ENCODE results near the gene HAP1. TPM values are rescaled to one million over a fixed set of nuclear protein-coding genes. Genes with fewer than 3 reads are reported as not detected.

HAP1 gene
- total RNA-seq, 3 donors from 2014 or later, result 0.33 to 2.2 TPM; not detected in 1

DNA sequence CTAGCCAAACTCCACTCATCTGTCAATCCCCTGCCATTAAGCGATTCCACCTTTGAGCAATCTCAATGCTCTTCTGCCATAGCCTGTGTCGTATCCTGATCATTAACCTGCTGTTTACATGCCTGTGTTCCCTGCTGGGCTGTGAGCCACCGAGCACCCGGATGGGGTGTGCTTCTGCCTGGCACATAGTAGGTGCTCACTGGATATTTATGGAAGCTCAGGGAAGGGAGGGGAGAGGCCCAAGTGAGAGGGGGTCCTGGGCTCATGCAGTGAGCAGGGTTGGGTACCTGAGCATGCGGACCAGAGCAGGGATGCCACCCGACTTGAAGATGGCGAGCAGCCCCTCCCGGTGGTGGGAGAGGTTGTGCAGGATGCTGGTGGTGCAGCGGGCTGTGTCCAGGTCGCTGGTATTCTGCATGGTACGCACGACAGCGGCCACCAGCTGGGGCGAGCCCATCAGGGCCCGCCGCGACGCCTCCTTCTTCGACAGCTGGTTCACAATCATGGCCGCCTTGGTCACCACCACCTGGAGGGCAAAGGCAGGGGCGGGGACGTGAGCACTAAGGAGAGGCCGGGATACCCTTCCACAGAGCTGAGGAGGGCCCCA, 34.3 kb upstream of the HAP1 start:
- no peak for TF ChIP-seq POLR2A (IDR thresholded peaks at IDR 0.05)
- TF ChIP-seq, protein P1, sequence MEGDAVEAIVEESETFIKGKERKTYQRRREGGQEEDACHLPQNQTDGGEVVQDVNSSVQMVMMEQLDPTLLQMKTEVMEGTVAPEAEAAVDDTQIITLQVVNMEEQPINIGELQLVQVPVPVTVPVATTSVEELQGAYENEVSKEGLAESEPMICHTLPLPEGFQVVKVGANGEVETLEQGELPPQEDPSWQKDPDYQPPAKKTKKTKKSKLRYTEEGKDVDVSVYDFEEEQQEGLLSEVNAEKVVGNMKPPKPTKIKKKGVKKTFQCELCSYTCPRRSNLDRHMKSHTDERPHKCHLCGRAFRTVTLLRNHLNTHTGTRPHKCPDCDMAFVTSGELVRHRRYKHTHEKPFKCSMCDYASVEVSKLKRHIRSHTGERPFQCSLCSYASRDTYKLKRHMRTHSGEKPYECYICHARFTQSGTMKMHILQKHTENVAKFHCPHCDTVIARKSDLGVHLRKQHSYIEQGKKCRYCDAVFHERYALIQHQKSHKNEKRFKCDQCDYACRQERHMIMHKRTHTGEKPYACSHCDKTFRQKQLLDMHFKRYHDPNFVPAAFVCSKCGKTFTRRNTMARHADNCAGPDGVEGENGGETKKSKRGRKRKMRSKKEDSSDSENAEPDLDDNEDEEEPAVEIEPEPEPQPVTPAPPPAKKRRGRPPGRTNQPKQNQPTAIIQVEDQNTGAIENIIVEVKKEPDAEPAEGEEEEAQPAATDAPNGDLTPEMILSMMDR (IDR thresholded peaks at IDR 0.05), result no peak
- no peak for TF ChIP-seq POLR2AphosphoS5 (IDR thresholded peaks at IDR 0.05)
- Histone ChIP-seq H3K9me3 (no peaks in the 10 kb centered on the region), H3K27me3 (no peaks in the 10 kb centered on the region), H3K4me3 (no peak overlapping the region), H3K36me3 (no peaks in the 10 kb centered on the region), H3K27ac (no peak overlapping the region), H3K4me1 (peaks cover 17 to 19% of the 10 kb centered on the region in 2 donors)
- no peak for DNase-seq (ENCODE audit: low spot score in 2 of 2)
- intact Hi-C loops (cut with DNase I; ENCODE audit: low total_unique reads), result no loop called here

DNA sequence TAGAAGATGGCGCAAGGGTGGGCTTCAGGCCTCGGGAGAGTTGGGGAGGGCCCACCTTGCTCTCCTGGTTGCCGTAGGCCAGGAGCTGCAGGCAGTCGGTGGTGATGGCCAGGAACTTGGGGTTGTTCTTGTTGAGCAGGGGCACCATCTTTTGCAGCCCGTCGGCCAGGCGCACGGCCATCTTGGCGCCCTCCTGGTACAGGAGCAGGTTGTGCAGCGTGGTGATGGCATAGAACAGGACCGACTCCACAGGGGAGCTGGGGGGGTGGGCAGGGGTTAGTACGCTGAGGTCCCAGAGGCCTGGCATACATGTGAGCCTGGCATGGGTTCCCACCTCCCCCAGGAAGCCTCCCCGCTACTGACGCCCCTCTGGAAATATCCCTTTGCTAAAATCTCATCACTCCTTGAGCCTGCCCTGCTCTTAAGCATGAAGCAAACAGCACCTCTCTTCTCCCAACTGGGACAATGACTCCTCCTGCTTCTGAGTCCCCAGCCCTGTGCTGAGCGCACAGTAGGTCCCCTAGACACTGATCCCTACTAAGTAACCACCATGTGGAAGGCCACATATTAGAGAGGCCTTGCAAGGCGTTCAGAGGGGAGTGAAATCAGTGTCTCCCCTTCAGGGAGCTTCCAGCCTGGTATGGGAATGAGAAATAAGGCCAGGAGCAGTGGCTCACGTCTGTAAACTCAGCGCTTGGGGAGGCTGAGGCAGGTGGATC, 33.0 kb upstream of the HAP1 start:
- Histone ChIP-seq H3K27me3 (no peaks in the 10 kb centered on the region), H3K27ac (no peak overlapping the region), H3K4me3 (no peak overlapping the region), H3K4me1 (peaks cover 5 to 8% of the 10 kb centered on the region in 2 donors), H3K36me3 (peaks cover 9% of the 10 kb centered on the region), H3K9me3 (no peaks in the 10 kb centered on the region)
- TF ChIP-seq POLR2A (IDR thresholded peaks at IDR 0.05), result no peak
- TF ChIP-seq, protein P1 (IDR thresholded peaks at IDR 0.05), result no peak
- TF ChIP-seq POLR2AphosphoS5 (IDR thresholded peaks at IDR 0.05), result no peak
- intact Hi-C loops (cut with DNase I; ENCODE audit: low total_unique reads), result no loop called here
- no peak for DNase-seq (ENCODE audit: low spot score in 2 of 2)

DNA sequence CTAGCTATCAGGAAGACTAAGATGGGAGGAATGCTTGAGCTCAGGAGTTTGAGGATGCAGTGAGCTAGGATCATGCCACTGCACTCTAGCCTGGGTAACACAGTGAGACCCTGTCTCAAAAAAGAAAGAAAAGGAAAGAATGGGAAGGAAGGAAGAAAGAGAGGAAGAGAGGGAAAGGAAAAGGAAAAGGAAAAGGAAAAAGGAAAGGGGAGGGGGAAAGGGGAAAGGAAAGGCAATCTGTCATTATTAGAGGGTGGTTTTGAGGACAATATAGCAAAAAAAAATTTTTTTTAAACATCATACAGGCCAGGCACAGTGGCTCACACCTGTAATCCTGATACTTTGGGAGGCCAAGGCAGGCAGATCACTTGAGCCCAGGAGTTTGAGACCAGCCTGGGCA, 31.7 kb upstream of the HAP1 start:
- Histone ChIP-seq H3K4me1 (no peaks in the 10 kb centered on the region), H3K27me3 (no peaks in the 10 kb centered on the region), H3K9me3 (no peaks in the 10 kb centered on the region), H3K36me3 (peaks cover 11% of the 10 kb centered on the region), H3K27ac (no peak overlapping the region), H3K4me3 (no peak overlapping the region)
- DNase-seq (ENCODE audit: low spot score in 2 of 2), result no peak
- intact Hi-C loops (cut with DNase I; ENCODE audit: low total_unique reads), result no loop called here
- TF ChIP-seq POLR2AphosphoS5 (IDR thresholded peaks at IDR 0.05) (no peak), POLR2A (IDR thresholded peaks at IDR 0.05) (no peak)
- TF ChIP-seq, protein P1 (IDR thresholded peaks at IDR 0.05), result no peak

DNA sequence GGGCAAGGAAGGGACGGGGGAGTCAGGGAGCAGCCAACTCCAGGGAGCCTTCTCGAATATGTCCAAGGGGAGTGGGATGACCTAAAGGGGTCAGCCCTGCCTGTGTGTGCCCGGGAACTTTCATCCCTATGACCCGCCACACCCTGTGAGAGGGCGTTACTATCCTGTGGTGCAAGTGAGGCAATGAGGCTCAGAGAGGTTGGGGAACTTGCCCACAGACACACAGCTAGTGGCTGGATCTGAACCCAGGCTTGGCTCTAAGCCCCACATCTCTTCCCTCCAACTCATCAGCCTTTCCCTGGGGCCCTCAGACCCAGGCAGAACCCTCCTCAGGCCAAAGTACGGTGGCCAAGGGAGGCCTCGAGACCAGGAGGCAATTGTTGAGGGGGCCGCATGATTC, 28.9 kb upstream of the HAP1 start:
- Histone ChIP-seq H3K4me1 (no peaks in the 10 kb centered on the region), H3K27me3 (no peaks in the 10 kb centered on the region), H3K36me3 (peaks cover 11% of the 10 kb centered on the region), H3K27ac (peak overlapping the region in 1 of 2 donors; percentile 19), H3K9me3 (no peaks in the 10 kb centered on the region), H3K4me3 (no peak overlapping the region)
- intact Hi-C loops (cut with DNase I; ENCODE audit: low total_unique reads), result no loop called here
- DNase-seq (ENCODE audit: low spot score in 2 of 2), result no peak
- TF ChIP-seq POLR2AphosphoS5 (IDR thresholded peaks at IDR 0.05) (no peak), POLR2A (IDR thresholded peaks at IDR 0.05) (no peak)
- TF ChIP-seq, protein P1 (IDR thresholded peaks at IDR 0.05), result no peak

DNA sequence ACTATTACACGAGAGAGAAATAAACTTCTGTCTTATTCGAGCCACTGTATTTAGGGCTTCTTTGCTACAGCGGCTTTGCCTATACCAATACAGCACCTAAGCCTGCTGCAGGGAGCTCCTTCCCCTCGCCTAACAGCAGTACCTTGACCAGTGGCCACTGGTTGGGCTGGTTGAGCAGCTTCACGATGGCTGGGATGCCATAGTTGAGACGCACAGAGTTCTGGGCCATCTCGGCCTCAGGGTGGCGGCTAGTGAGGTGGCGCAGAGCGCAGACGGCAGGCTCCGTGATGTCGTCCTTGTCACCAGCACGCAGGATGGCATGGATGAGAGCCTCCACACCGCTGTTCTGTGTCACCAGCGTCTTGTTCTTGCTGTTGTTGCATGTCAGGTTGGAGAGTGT, 28.4 kb upstream of the HAP1 start:
- no peaks in the 10 kb centered on the region for H3K9me3 ChIP-seq
- H3K4me1 ChIP-seq, result no peaks in the 10 kb centered on the region
- H3K27ac ChIP-seq, result no peak overlapping the region
- H3K4me3 ChIP-seq, result no peak overlapping the region
- intact Hi-C loops (cut with DNase I; ENCODE audit: low total_unique reads), result no loop called here
- no peak for DNase-seq (ENCODE audit: low spot score in 2 of 2)
- H3K27me3 ChIP-seq, result no peaks in the 10 kb centered on the region
- TF ChIP-seq, protein P1 (IDR thresholded peaks at IDR 0.05), result no peak
- TF ChIP-seq POLR2AphosphoS5 (IDR thresholded peaks at IDR 0.05) (no peak), POLR2A (IDR thresholded peaks at IDR 0.05) (no peak)
- H3K36me3 ChIP-seq, result peaks cover 11% of the 10 kb centered on the region

Data from breast epithelium (tissue), 4 donors.